H9 (cell line): ENCODE measurements around the gene NUDT8. TPM values are rescaled to one million over a fixed set of nuclear protein-coding genes. Genes with fewer than 3 reads are reported as not detected.
"Not testable (repeated sequence)": the region's sequence is repeated elsewhere in the genome, so short reads cannot be mapped to it uniquely, and the experiment has no call there.

ENCODE experiments used
- DNase-seq: peaks from one replicate; pipeline ENCODE4 v3.0.0-alpha.2; 2017
- H2AFZ ChIP-seq: one replicate; pipeline ENCODE4 v1.6.1; 2013; ENCODE audit warnings: mild to moderate bottlenecking, low read length, control low read depth, moderate library complexity
- H2AK5ac ChIP-seq: 2 replicates; pipeline ENCODE4 v1.6.1; 2013; ENCODE audit warnings: low read length, control low read depth, mixed read lengths; ENCODE audit not compliant: insufficient read length
- H2BK120ac ChIP-seq: one replicate; pipeline ENCODE4 v1.6.1; 2013; ENCODE audit warnings: low read depth, mild to moderate bottlenecking, low read length, control low read depth, inconsistent platforms; ENCODE audit not compliant: poor library complexity, severe bottlenecking
- H2BK12ac ChIP-seq: 2 replicates; pipeline ENCODE4 v1.6.1; 2013; ENCODE audit warnings: low read length, control low read depth, mixed read lengths, low read depth; ENCODE audit not compliant: insufficient read length
- H2BK15ac ChIP-seq: 2 replicates; pipeline ENCODE4 v1.6.1; 2013; ENCODE audit warnings: low read depth, low read length, control low read depth
- H2BK20ac ChIP-seq: one replicate; pipeline ENCODE4 v1.6.1; 2013; ENCODE audit warnings: low read depth, mild to moderate bottlenecking, low read length, control low read depth, inconsistent platforms; ENCODE audit not compliant: poor library complexity, severe bottlenecking
- H2BK5ac ChIP-seq: 2 replicates; pipeline ENCODE4 v1.6.1; 2013; ENCODE audit warnings: low read length, control low read depth, mixed read lengths; ENCODE audit not compliant: insufficient read length
- H3K14ac ChIP-seq: 2 replicates; pipeline ENCODE4 v1.6.1; 2013; ENCODE audit warnings: low read length, control low read depth; ENCODE audit not compliant: insufficient read depth
- H3K18ac ChIP-seq: 2 replicates; pipeline ENCODE4 v1.6.1; 2013; ENCODE audit warnings: low read depth, mild to moderate bottlenecking, mixed read lengths, low read length, control low read depth; ENCODE audit not compliant: insufficient read length
- H3K23ac ChIP-seq: 2 replicates; pipeline ENCODE4 v1.6.1; 2013; ENCODE audit warnings: low read length, control low read depth, mixed read lengths, low read depth; ENCODE audit not compliant: insufficient read length
- H3K23me2 ChIP-seq: 2 replicates; pipeline ENCODE4 v1.6.1; 2013; ENCODE audit warnings: low read depth, mild to moderate bottlenecking, mixed read lengths, low read length, control low read depth; ENCODE audit not compliant: insufficient read length, poor library complexity, severe bottlenecking
- H3K27ac ChIP-seq: 2 replicates; pipeline ENCODE4 v1.5.1; 2013; ENCODE audit warnings: low read length, control low read depth, mixed read lengths, low read depth; ENCODE audit not compliant: insufficient read length
- H3K27me3 ChIP-seq: 2 replicates; pipeline ENCODE4 v1.6.1; 2013; ENCODE audit warnings: low read length, control low read depth, inconsistent platforms; ENCODE audit not compliant: insufficient read depth
- H3K4ac ChIP-seq: 2 replicates; pipeline ENCODE4 v1.6.1; 2013; ENCODE audit warnings: low read depth, mild to moderate bottlenecking, control low read depth, inconsistent platforms, low read length, moderate library complexity
- H3K4me1 ChIP-seq: 2 replicates; pipeline ENCODE4 v1.6.1; 2013; ENCODE audit warnings: low read length, control low read depth, inconsistent platforms; ENCODE audit not compliant: insufficient read depth
- H3K4me2 ChIP-seq: 2 replicates; pipeline ENCODE4 v1.6.1; 2013; ENCODE audit warnings: low read length, control low read depth, mixed read lengths; ENCODE audit not compliant: insufficient read length, insufficient read depth
- H3K56ac ChIP-seq: 2 replicates; pipeline ENCODE4 v1.6.1; 2013; ENCODE audit warnings: low read depth, mild to moderate bottlenecking, mixed read lengths, low read length, control low read depth; ENCODE audit not compliant: insufficient read length
- H3K79me1 ChIP-seq: 2 replicates; pipeline ENCODE4 v1.6.1; 2013; ENCODE audit warnings: low read depth, mild to moderate bottlenecking, moderate library complexity, low read length, control low read depth, inconsistent platforms; ENCODE audit not compliant: insufficient read depth, poor library complexity, severe bottlenecking
- H3K79me2 ChIP-seq: 2 replicates; pipeline ENCODE4 v1.6.1; 2013; ENCODE audit warnings: low read length, control low read depth, inconsistent platforms; ENCODE audit not compliant: insufficient read depth
- H3K9ac ChIP-seq: 2 replicates; pipeline ENCODE4 v1.6.1; 2013; ENCODE audit warnings: low read length, control low read depth, mixed read lengths; ENCODE audit not compliant: insufficient read length; ENCODE audit errors: extremely low read depth
- H3K9me3 ChIP-seq: one replicate; pipeline ENCODE4 v1.6.1; 2013; ENCODE audit warnings: low read depth, low read length, inconsistent platforms; ENCODE audit not compliant: control insufficient read depth
- H3T11ph ChIP-seq: one replicate; pipeline ENCODE4 v1.6.1; 2013; ENCODE audit warnings: mild to moderate bottlenecking, low read length, control low read depth, inconsistent platforms
- H4K20me1 ChIP-seq: one replicate; pipeline ENCODE4 v1.6.1; 2013; ENCODE audit not compliant: control insufficient read depth, insufficient read length, insufficient read depth
- H4K5ac ChIP-seq: 2 replicates; pipeline ENCODE4 v1.6.1; 2013; ENCODE audit warnings: low read depth, mild to moderate bottlenecking, mixed read lengths, low read length, control low read depth; ENCODE audit not compliant: insufficient read length
- H4K8ac ChIP-seq: replicated peaks from 2 replicates; pipeline ENCODE4 v1.6.1; 2013; ENCODE audit warnings: low read length, control low read depth, mixed read lengths, low read depth; ENCODE audit not compliant: insufficient read length
- H4K91ac ChIP-seq: 2 replicates; pipeline ENCODE4 v1.6.1; 2013; ENCODE audit warnings: low read depth, mild to moderate bottlenecking, moderate library complexity, mixed read lengths, low read length, control low read depth; ENCODE audit not compliant: insufficient read length
- H3K27ac Mint-ChIP-seq, 3 experiments: 2 replicates in 2 of 3; 3 replicates in 1 of 3; pipeline ENCODE4 v1.8.0; 2020 to 2021; ENCODE audit warnings: mixed read lengths in 3 of 3, mild to moderate bottlenecking in 1 of 3, moderate library complexity in 1 of 3
- H3K27me3 Mint-ChIP-seq: 2 replicates; pipeline ENCODE4 v1.8.0; 2021; ENCODE audit warnings: low read depth, mild to moderate bottlenecking, moderate library complexity, mixed read lengths
- H3K36me3 Mint-ChIP-seq, 3 experiments: 2 replicates in 2 of 3; 3 replicates in 1 of 3; pipeline ENCODE4 v1.8.0; 2020 to 2021; ENCODE audit warnings: low read depth in 3 of 3, mixed read lengths in 3 of 3; ENCODE audit not compliant: insufficient read depth in 1 of 3
- H3K4me1 Mint-ChIP-seq, 2 experiments: 2 replicates each; pipeline ENCODE4 v1.8.0; 2020; ENCODE audit warnings: mixed read lengths in 2 of 2
- H3K4me3 Mint-ChIP-seq, 2 experiments: 2 replicates in 1 of 2; 3 replicates in 1 of 2; pipeline ENCODE4 v1.8.0; 2020 to 2021; ENCODE audit warnings: mild to moderate bottlenecking in 2 of 2, mixed read lengths in 2 of 2, moderate library complexity in 1 of 2
- H3K9me3 Mint-ChIP-seq, 2 experiments: 2 replicates in 1 of 2; 3 replicates in 1 of 2; pipeline ENCODE4 v1.8.0; 2020; ENCODE audit warnings: mild to moderate bottlenecking in 2 of 2, mixed read lengths in 2 of 2, moderate library complexity in 1 of 2
- WGBS: extraction: QIAGEN DNeasy Blood & Tissue Kit; methylation state at CpG from one replicate; pipeline ENCODE4 v1.1.7; 2013; ENCODE audit warnings: missing lambda C conversion rate, low lambda C conversion rate, mixed read lengths; ENCODE audit not compliant: insufficient read length; ENCODE audit errors: extremely low coverage; 5-methylcytosine and 5-hydroxymethylcytosine counted together
- total RNA-seq: library from RNA; stranded (reverse); gene quantifications from 2 replicates; pipeline ENCODE4 v1.2.1, GENCODE V29; 2021

NUDT8 gene
- total RNA-seq, 1 experiment from 2014 or later, result 6.5 TPM

- H3K4me3 Mint-ChIP-seq, H2BK5ac ChIP-seq, H3K14ac ChIP-seq, H3K23me2 ChIP-seq, H3K23ac ChIP-seq, H3K79me2 ChIP-seq, H3K27ac ChIP-seq, H3T11ph ChIP-seq, H3K4ac ChIP-seq, H3K4me2 ChIP-seq, H3K9ac ChIP-seq, H2BK120ac ChIP-seq, H3K56ac ChIP-seq, H3K18ac ChIP-seq, H2BK12ac ChIP-seq, H3K27me3 ChIP-seq, H2AFZ ChIP-seq, H4K91ac ChIP-seq, H3K79me1 ChIP-seq, H3K9me3 ChIP-seq, H3K4me1 ChIP-seq, H4K5ac ChIP-seq, H4K8ac ChIP-seq, H2BK15ac ChIP-seq, H2AK5ac ChIP-seq, H4K20me1 ChIP-seq, H2BK20ac ChIP-seq, H3K27me3 Mint-ChIP-seq, DNase-seq, H3K27ac Mint-ChIP-seq: not testable (repeated sequence)
- Mint-ChIP-seq H3K36me3 (peaks cover 2 to 15% (median 3%) of the 10 kb centered on the region in 3 experiments; a peak in 4 of 7 replicates), H3K9me3 (peaks cover 18 to 25% of the 10 kb centered on the region in 2 experiments), H3K4me1 (peaks cover 14 to 22% of the 10 kb centered on the region in 2 experiments)
- WGBS, result no CpG with 5 or more reads among the region's 3 CpGs
These were observed 32.3 kb downstream of the NUDT8 start for GRCh38 chr11:67597458-67597857.
